Measurements from ENCODE around the gene ERVMER34-1. TPM values are rescaled to one million over a fixed set of nuclear protein-coding genes. Genes with fewer than 3 reads are reported as not detected.

ERVMER34-1 gene
- polyA plus RNA-seq, 3 donors: not detected

GRCh38 chr4:52694936-52695335 lies 56.3 kb downstream of the ERVMER34-1 start:
- no peak overlapping the region for H3K4me3 Mint-ChIP-seq
- no peaks in the 10 kb centered on the region for H3K27me3 ChIP-seq (ENCODE audit: control insufficient read depth in 2 of 2, insufficient read depth in 2 of 2, low read length in 2 of 2)
- peaks cover 20 to 48% (median 29%) of the 10 kb centered on the region in 7 donors for H3K9me3 Mint-ChIP-seq
- no peak overlapping the region for H3K27ac ChIP-seq (ENCODE audit: low read depth in 1 of 2, low read length in 2 of 2)
- intact Hi-C loops (cut with micrococcal nuclease): no loop called here
- H3K79me2 ChIP-seq (ENCODE audit: insufficient read depth, low read length): no peaks in the 10 kb centered on the region
- H3K27ac Mint-ChIP-seq: no peak overlapping the region
- H3K9me3 ChIP-seq (replicated peaks in 1 of 2; ENCODE audit: control insufficient read depth in 1 of 2, insufficient read depth in 1 of 2, low read length in 2 of 2): peaks cover 10% of the 10 kb centered on the region in 2 donors
- H3K27me3 Mint-ChIP-seq (ENCODE audit: low read depth in 3 of 3): peaks cover 2 to 7% (median 6%) of the 10 kb centered on the region in 3 donors
- no peaks in the 10 kb centered on the region for H4K20me1 ChIP-seq (ENCODE audit: insufficient read depth, low read length)
- H2AFZ ChIP-seq (ENCODE audit: insufficient read depth, low read depth, low read length, poor library complexity, severe bottlenecking): no peak overlapping the region
- H3K9ac ChIP-seq (ENCODE audit: insufficient read depth, low read length, poor library complexity, severe bottlenecking): no peak overlapping the region
- DNase-seq: no peak
- H3K4me2 ChIP-seq (replicated peaks; ENCODE audit: extremely low read depth, low read length, poor library complexity, severe bottlenecking): no peak overlapping the region
- no peak for TF ChIP-seq CTCF (IDR thresholded peaks at IDR 0.05)
- H3K36me3 Mint-ChIP-seq: no peaks in the 10 kb centered on the region
- H3K4me3 ChIP-seq (replicated peaks in 1 of 3; ENCODE audit: low read depth in 2 of 3, low read length in 3 of 3): no peak overlapping the region
- no peaks in the 10 kb centered on the region for H3K4me1 ChIP-seq (ENCODE audit: control insufficient read depth in 1 of 2, insufficient read depth in 2 of 2, low read length in 2 of 2)
- H3K36me3 ChIP-seq (replicated peaks in 1 of 2; ENCODE audit: control insufficient read depth in 1 of 2, insufficient read depth in 2 of 2, low read length in 2 of 2): no peaks in the 10 kb centered on the region
- peaks cover 2% of the 10 kb centered on the region for H3K4me1 Mint-ChIP-seq
- 100% methylated on average over 1 of the region's 2 CpGs for WGBS (ENCODE audit: insufficient coverage)

GRCh38 chr4:52693492-52693891 lies 57.7 kb downstream of the ERVMER34-1 start:
- H3K4me2 ChIP-seq (replicated peaks; ENCODE audit: extremely low read depth, low read length, poor library complexity, severe bottlenecking): no peak overlapping the region
- H3K79me2 ChIP-seq (ENCODE audit: insufficient read depth, low read length): no peaks in the 10 kb centered on the region
- Mint-ChIP-seq H3K27me3 (ENCODE audit: low read depth in 3 of 3) (peaks cover 2 to 7% (median 5%) of the 10 kb centered on the region in 3 donors), H3K9me3 (peaks cover 20 to 48% (median 29%) of the 10 kb centered on the region in 7 donors), H3K4me3 (no peak overlapping the region), H3K27ac (no peak overlapping the region), H3K36me3 (no peaks in the 10 kb centered on the region), H3K4me1 (peaks cover 2% of the 10 kb centered on the region)
- no peak overlapping the region for H2AFZ ChIP-seq (ENCODE audit: insufficient read depth, low read depth, low read length, poor library complexity, severe bottlenecking)
- H3K36me3 ChIP-seq (replicated peaks in 1 of 2; ENCODE audit: control insufficient read depth in 1 of 2, insufficient read depth in 2 of 2, low read length in 2 of 2): no peaks in the 10 kb centered on the region
- no peaks in the 10 kb centered on the region for H3K27me3 ChIP-seq (ENCODE audit: control insufficient read depth in 2 of 2, insufficient read depth in 2 of 2, low read length in 2 of 2)
- DNase-seq: no peak
- no peak overlapping the region for H3K9ac ChIP-seq (ENCODE audit: insufficient read depth, low read length, poor library complexity, severe bottlenecking)
- no peak overlapping the region for H3K27ac ChIP-seq (ENCODE audit: low read depth in 1 of 2, low read length in 2 of 2)
- no peak for TF ChIP-seq CTCF (IDR thresholded peaks at IDR 0.05)
- intact Hi-C loops (cut with micrococcal nuclease): no loop called here
- no peaks in the 10 kb centered on the region for H3K4me1 ChIP-seq (ENCODE audit: control insufficient read depth in 1 of 2, insufficient read depth in 2 of 2, low read length in 2 of 2)
- no peaks in the 10 kb centered on the region for H4K20me1 ChIP-seq (ENCODE audit: insufficient read depth, low read length)
- H3K4me3 ChIP-seq (replicated peaks in 1 of 3; ENCODE audit: low read depth in 2 of 3, low read length in 3 of 3): no peak overlapping the region
- peaks cover 10% of the 10 kb centered on the region in 2 donors for H3K9me3 ChIP-seq (replicated peaks in 1 of 2; ENCODE audit: control insufficient read depth in 1 of 2, insufficient read depth in 1 of 2, low read length in 2 of 2)

Small RNA genes lying within 50 kb of the gene (small RNA-seq; reads per million reads assigned to genes)
- gene MIR4449 (ENCODE audit: insufficient read length, low read depth) (4.3 reads per million, percentile 42 among the genes with 10 or more reads in this experiment), gene RF00019 (ENCODE audit: insufficient read length, low read depth) (not detected), gene RF00568 (ENCODE audit: insufficient read length, low read depth) (not detected), gene SNORA26 (ENCODE audit: insufficient read length, low read depth) (60.2 reads per million, percentile 94 among the genes with 10 or more reads in this experiment)

Other genes with a start within 250 kb of the ERVMER34-1 start
- 1 to 10 TPM; 2.3 to 3.9 (median 2.7) TPM for gene USP46, start 92.1 kb downstream of the ERVMER34-1 start, polyA plus RNA-seq
- not detected for gene RASL11B, start 110.9 kb upstream of the ERVMER34-1 start, polyA plus RNA-seq